Measurements from ENCODE around the gene LOC128125822.
A peak's percentile ranks its signal among the peaks of the same experiment; 100 is the strongest.

LOC128125822 gene

GRCh38 chr6:63572747-63573075, 431 bp downstream of the LOC128125822 start:
- no peak for TF ChIP-seq FOS (IDR thresholded peaks at IDR 0.05; ENCODE audit: borderline replicate concordance, insufficient read depth, low read length)
- no peak for TF ChIP-seq CTCF (IDR thresholded peaks at IDR 0.05; ENCODE audit: extremely low read depth in 1 of 2, insufficient read depth in 1 of 2, low read depth in 1 of 2, low read length in 2 of 2)
- no peak for FAIRE-seq
- peak overlapping the region; percentile 47 for H3K27ac ChIP-seq (ENCODE audit: insufficient read depth, low read depth, low read length)

GRCh38 chr6:63573076-63573898, 1.0 kb downstream of the LOC128125822 start:
- peaks cover 18% of the 10 kb centered on the region for H3K4me1 ChIP-seq (ENCODE audit: control insufficient read depth, extremely low read depth, insufficient read depth, low read length)
- no peaks in the 10 kb centered on the region for H3K9me3 ChIP-seq (replicated peaks; ENCODE audit: control insufficient read depth, insufficient read depth, low read length)
- no TSS peak for BruUV-seq (replicated peaks)
- intact Hi-C loops (cut with micrococcal nuclease) = loop anchor here (1.0 to 5.0 kb wide), 2 partner anchors 221 to 266 kb away; no protein-coding TSS in a partner anchor
- H2AFZ ChIP-seq (ENCODE audit: low read depth, low read length) = peak overlapping the region; percentile 31
- CTCF ChIA-PET = interaction anchor here (1.2 to 2.2 kb wide), 6 partner anchors 11 to 221 kb away, joined by 3 to 12 read pairs (median 6); no protein-coding TSS in a partner anchor
- no peaks in the 10 kb centered on the region for H3K9me1 ChIP-seq (replicated peaks; ENCODE audit: control insufficient read depth, extremely low read depth, insufficient read depth, low read length)
- H4K20me1 ChIP-seq (replicated peaks; ENCODE audit: control insufficient read depth, extremely low read depth, insufficient read depth, low read length) = peaks cover 8% of the 10 kb centered on the region
- peak overlapping the region; percentile 89 for H3K4me2 ChIP-seq (ENCODE audit: insufficient read depth, low read length)
- peak overlapping the region; percentile 13 to 96 (median 88) for H3K4me3 ChIP-seq (replicated peaks in 1 of 3; ENCODE audit: insufficient read depth in 1 of 3, low read depth in 1 of 3, low read length in 3 of 3)
- dilution Hi-C loops (cut with MboI; ENCODE audit: extremely low pct_ligation_motif_present, low sequenced_read_pairs) = no loop called here
- peaks cover 8 to 10% of the 10 kb centered on the region in 2 experiments for H3K27me3 ChIP-seq (ENCODE audit: control insufficient read depth in 2 of 2, insufficient read depth in 2 of 2, low read length in 2 of 2)
- no peak for TF ChIP-seq CTCF (IDR thresholded peaks at IDR 0.05; ENCODE audit: extremely low read depth in 1 of 2, insufficient read depth in 1 of 2, low read depth in 1 of 2, low read length in 2 of 2)
- peak; percentile 62 for TF ChIP-seq POLR2A (IDR thresholded peaks at IDR 0.05; ENCODE audit: low read depth, low read length)
- no peak for TF ChIP-seq GATA2 (IDR thresholded peaks at IDR 0.05; ENCODE audit: insufficient read depth, insufficient read length, low read depth, low read length)
- no peak for TF ChIP-seq EZH2 (IDR thresholded peaks at IDR 0.05; ENCODE audit: borderline replicate concordance, low read depth, low read length, severe bottlenecking)
- TF ChIP-seq POLR2AphosphoS5 (IDR thresholded peaks at IDR 0.05; ENCODE audit: insufficient read depth, low read depth, low read length) = peak; percentile 51
- TF ChIP-seq MYC (IDR thresholded peaks at IDR 0.05; ENCODE audit: low read depth, low read length) = no peak
- no peak for TF ChIP-seq JUN (IDR thresholded peaks at IDR 0.05; ENCODE audit: borderline replicate concordance, insufficient read depth, insufficient read length, low read depth)
- no peak for TF ChIP-seq MAX (IDR thresholded peaks at IDR 0.05; ENCODE audit: insufficient read depth, insufficient read length)
- no peak for TF ChIP-seq FOS (IDR thresholded peaks at IDR 0.05; ENCODE audit: borderline replicate concordance, insufficient read depth, low read length)
- H3K9ac ChIP-seq (replicated peaks; ENCODE audit: extremely low read depth, insufficient read depth, low read length) = peak overlapping the region; percentile 94
- DNase-seq (ENCODE audit: low read depth, low spot score) (peak; percentile 75), FAIRE-seq (peak; percentile 60)
- peak overlapping the region; percentile 47 for H3K27ac ChIP-seq (ENCODE audit: insufficient read depth, low read depth, low read length)
- POLR2A ChIA-PET = interaction anchor here (1.0 to 1.1 kb wide), 2 partner anchors 11 to 62 kb away, joined by 3 to 6 read pairs; partner anchors contain the start of gene PHF3
- peaks cover 0 to 11% of the 10 kb centered on the region in 2 experiments for H3K36me3 ChIP-seq (ENCODE audit: control insufficient read depth in 2 of 2, extremely low read depth in 1 of 2, insufficient read depth in 2 of 2, low read length in 2 of 2)
- peaks cover 54% of the 10 kb centered on the region for H3K79me2 ChIP-seq (ENCODE audit: control insufficient read depth, insufficient read depth, low read length)

More at GRCh38 chr6:63572747-63573075, 431 bp downstream of the LOC128125822 start:
- Histone ChIP-seq H3K27me3 (ENCODE audit: control insufficient read depth in 2 of 2, insufficient read depth in 2 of 2, low read length in 2 of 2) (peaks cover 8 to 10% of the 10 kb centered on the region in 2 experiments), H2AFZ (ENCODE audit: low read depth, low read length) (peak overlapping the region; percentile 44), H3K4me2 (ENCODE audit: insufficient read depth, low read length) (no peak overlapping the region), H3K79me2 (ENCODE audit: control insufficient read depth, insufficient read depth, low read length) (peaks cover 52% of the 10 kb centered on the region), H3K4me1 (ENCODE audit: control insufficient read depth, extremely low read depth, insufficient read depth, low read length) (peaks cover 18% of the 10 kb centered on the region), H3K9me3 (replicated peaks; ENCODE audit: control insufficient read depth, insufficient read depth, low read length) (no peaks in the 10 kb centered on the region), H3K9ac (replicated peaks; ENCODE audit: extremely low read depth, insufficient read depth, low read length) (peak overlapping the region; percentile 94), H3K36me3 (ENCODE audit: control insufficient read depth in 2 of 2, extremely low read depth in 1 of 2, insufficient read depth in 2 of 2, low read length in 2 of 2) (peaks cover 0 to 7% of the 10 kb centered on the region in 2 experiments), H3K9me1 (replicated peaks; ENCODE audit: control insufficient read depth, extremely low read depth, insufficient read depth, low read length) (no peaks in the 10 kb centered on the region), H3K4me3 (replicated peaks in 1 of 3; ENCODE audit: insufficient read depth in 1 of 3, low read depth in 1 of 3, low read length in 3 of 3) (peak overlapping the region; percentile 13 to 96 (median 88)), H4K20me1 (replicated peaks; ENCODE audit: control insufficient read depth, extremely low read depth, insufficient read depth, low read length) (peaks cover 4% of the 10 kb centered on the region)
- intact Hi-C loops (cut with micrococcal nuclease) (loop anchor here (1.0 to 5.0 kb wide), 4 partner anchors 64 to 265 kb away; no protein-coding TSS in a partner anchor), dilution Hi-C loops (cut with MboI; ENCODE audit: extremely low pct_ligation_motif_present, low sequenced_read_pairs) (no loop called here)
- BruUV-seq (replicated peaks) = no TSS peak
- DNase-seq (ENCODE audit: low read depth, low spot score) = no peak
- ChIA-PET CTCF (interaction anchor here (1.2 to 2.2 kb wide), 4 partner anchors 11 to 220 kb away, joined by 3 to 12 read pairs (median 6); no protein-coding TSS in a partner anchor), POLR2A (no interaction called here)

Measured in endothelial cell of umbilical vein (primary cell).